ENCODE measurements around the gene PARVB. TPM values are rescaled to one million over a fixed set of nuclear protein-coding genes. Genes with fewer than 3 reads are reported as not detected.

The PARVB gene
- total RNA-seq, 2 experiments from 2014 or later, result 71.4 to 71.5 TPM

DNA sequence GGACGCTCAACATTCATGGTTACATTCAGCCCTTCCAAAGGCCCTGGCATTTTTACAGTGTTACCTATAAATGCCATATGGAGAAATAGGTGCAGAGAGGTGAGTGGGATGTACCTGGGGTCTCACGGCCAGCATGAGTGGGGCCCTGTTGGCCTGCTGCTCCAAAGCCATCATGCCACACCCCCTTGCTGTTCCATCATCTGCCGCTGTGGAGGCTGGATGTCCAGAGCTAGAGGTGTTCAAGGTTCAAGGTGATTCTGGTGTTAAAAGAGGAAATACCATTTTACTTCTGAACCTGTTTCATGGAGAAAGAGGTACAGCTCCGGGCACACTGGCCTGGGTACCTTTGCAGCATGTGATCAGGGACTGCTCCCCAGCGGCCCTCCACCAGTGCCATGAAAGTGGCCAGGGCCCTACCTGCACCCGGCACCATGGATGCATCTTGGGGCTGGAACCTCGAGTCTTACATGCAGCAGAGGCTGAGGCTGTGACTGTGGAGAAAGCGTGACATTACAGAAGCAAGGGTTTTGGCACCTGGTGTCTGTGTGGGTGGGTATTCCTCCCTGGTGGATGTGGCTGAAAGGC is 68.6 kb downstream of the PARVB start:
- Mint-ChIP-seq H3K9me3 (no peaks in the 10 kb centered on the region), H3K27ac (no peak overlapping the region), H3K36me3 (peaks cover 2% of the 10 kb centered on the region), H3K27me3 (no peaks in the 10 kb centered on the region), H3K4me3 (no peak overlapping the region), H3K4me1 (peaks cover 13% of the 10 kb centered on the region)
- no peak for DNase-seq

GRCh38 chr22:44093791-44094190 is 69.7 kb downstream of the PARVB start:
- H3K27ac Mint-ChIP-seq, result no peak overlapping the region
- H3K9me3 Mint-ChIP-seq, result no peaks in the 10 kb centered on the region
- H3K4me1 Mint-ChIP-seq, result peaks cover 13% of the 10 kb centered on the region
- H3K27me3 Mint-ChIP-seq, result no peaks in the 10 kb centered on the region
- peaks cover 2% of the 10 kb centered on the region for H3K36me3 Mint-ChIP-seq
- no peak overlapping the region for H3K4me3 Mint-ChIP-seq
- no peak for DNase-seq

DNA sequence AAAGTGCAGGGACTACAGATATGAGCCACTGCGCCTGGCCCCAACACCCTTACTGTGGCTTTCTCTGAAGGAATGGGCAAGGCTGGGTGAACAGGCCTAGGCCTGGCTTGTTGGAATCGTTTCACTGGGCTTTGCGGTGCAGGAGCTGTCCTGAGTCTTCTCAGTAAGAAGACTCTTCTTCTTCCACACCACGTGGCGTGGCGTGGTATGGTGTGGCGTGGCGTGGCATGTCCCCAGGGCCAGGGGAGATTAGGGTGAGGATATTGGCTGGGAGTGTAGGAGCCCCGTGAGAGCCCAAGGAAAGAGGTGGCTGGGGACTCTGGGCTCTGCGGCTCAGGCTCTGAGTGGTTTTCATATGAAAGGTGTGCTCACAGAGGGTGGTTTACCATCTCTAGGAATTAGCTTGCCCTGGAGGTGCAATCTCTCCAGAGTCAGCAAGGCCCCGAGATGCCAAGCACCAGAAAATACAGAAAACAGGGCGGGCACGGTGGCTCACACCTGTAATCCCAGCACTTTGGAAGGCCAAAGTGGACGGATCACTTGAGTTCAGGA is 70.7 kb downstream of the PARVB start:
- Mint-ChIP-seq H3K4me1 (peaks cover 13% of the 10 kb centered on the region), H3K9me3 (no peaks in the 10 kb centered on the region), H3K4me3 (no peak overlapping the region), H3K36me3 (peaks cover 2% of the 10 kb centered on the region), H3K27ac (no peak overlapping the region), H3K27me3 (no peaks in the 10 kb centered on the region)
- DNase-seq, result no peak

- no peak overlapping the region for H3K27ac Mint-ChIP-seq
- H3K9me3 Mint-ChIP-seq, result no peaks in the 10 kb centered on the region
- H3K4me3 Mint-ChIP-seq, result no peak overlapping the region
- no peaks in the 10 kb centered on the region for H3K4me1 Mint-ChIP-seq
- H3K36me3 Mint-ChIP-seq, result peaks cover 2% of the 10 kb centered on the region
- no peaks in the 10 kb centered on the region for H3K27me3 Mint-ChIP-seq
- no peak for DNase-seq
Observed at GRCh38 chr22:44096736-44097135, 72.6 kb downstream of the PARVB start.

- Mint-ChIP-seq H3K27ac (no peak overlapping the region), H3K4me1 (no peaks in the 10 kb centered on the region), H3K27me3 (no peaks in the 10 kb centered on the region), H3K36me3 (peaks cover 6% of the 10 kb centered on the region), H3K4me3 (no peak overlapping the region), H3K9me3 (no peaks in the 10 kb centered on the region)
- no peak for DNase-seq
Observed at GRCh38 chr22:44097263-44098020, 73.3 kb downstream of the PARVB start.

DNA sequence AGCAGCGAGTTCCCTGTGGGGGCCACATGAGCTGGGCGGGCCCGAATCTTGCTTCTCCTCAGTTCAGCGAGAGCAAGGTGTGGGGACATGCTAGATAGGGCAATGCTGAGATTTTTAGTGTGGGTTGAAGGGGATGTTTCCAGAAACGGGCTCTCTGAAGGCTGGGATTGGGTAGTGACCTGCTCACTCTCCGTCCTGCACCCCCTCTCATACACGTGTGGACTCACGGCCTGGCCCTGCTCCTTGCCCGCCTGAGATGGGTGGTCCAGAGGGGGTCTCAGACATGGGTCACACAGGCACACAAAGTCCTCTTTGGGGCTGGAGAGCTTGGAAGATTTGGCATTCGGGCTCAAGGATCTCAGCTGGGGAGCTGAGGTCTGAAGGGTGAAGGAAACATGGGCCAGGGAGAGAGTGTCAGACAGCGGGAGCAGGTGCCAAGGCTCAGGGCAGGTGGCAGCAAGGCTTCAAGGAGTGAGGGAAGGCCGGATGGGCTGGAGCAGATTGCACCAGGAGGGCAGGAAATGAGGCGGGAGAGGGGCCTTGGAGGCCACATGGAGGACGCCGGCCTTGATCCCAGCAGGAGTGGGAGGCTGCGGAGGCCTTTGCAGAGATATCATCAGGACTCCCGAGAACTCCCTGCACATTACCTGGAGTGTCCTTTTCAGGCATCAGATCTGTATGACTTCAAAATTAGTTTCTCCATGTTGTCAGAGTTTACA is 74.1 kb downstream of the PARVB start:
- Mint-ChIP-seq H3K27ac (no peak overlapping the region), H3K27me3 (no peaks in the 10 kb centered on the region), H3K4me1 (no peaks in the 10 kb centered on the region), H3K4me3 (no peak overlapping the region), H3K9me3 (no peaks in the 10 kb centered on the region), H3K36me3 (peaks cover 8% of the 10 kb centered on the region)
- DNase-seq, result no peak

DNA sequence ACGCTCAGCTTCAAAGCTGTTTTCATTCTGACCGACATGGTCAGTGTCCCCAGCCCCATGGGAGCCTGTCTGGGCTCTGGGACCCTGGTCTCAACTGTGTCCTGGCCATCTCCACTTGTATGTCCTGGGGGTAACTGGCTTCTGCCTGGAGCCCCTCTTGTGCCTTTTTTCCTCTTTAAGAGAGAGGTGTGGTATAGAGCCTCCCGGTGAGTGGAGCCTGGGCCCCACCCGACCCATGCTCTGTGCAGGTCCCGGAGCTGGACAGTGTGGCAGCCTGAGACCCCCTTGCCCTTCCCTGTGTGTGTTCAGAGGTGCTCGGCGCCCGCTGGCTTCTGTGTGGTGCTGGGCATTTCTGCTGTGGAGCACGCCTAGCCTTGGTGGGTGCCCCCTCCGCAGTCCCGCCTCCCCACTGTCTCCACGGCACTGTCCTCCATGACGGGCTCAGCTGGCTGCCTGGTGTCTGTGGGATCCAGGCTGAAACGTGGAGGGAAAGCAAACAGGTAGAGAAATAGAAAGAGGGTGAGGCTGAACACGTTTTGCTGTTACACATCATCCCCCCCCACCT is 74.9 kb downstream of the PARVB start:
- DNase-seq, result no peak
- Mint-ChIP-seq H3K4me3 (no peak overlapping the region), H3K27me3 (no peaks in the 10 kb centered on the region), H3K9me3 (no peaks in the 10 kb centered on the region), H3K27ac (no peak overlapping the region), H3K36me3 (peaks cover 9% of the 10 kb centered on the region), H3K4me1 (no peaks in the 10 kb centered on the region)

GRCh38 chr22:44099696-44100095 is 75.6 kb downstream of the PARVB start:
- Mint-ChIP-seq H3K9me3 (no peaks in the 10 kb centered on the region), H3K36me3 (peaks cover 9% of the 10 kb centered on the region), H3K27me3 (no peaks in the 10 kb centered on the region), H3K27ac (no peak overlapping the region), H3K4me1 (no peaks in the 10 kb centered on the region), H3K4me3 (no peak overlapping the region)
- no peak for DNase-seq

DNA sequence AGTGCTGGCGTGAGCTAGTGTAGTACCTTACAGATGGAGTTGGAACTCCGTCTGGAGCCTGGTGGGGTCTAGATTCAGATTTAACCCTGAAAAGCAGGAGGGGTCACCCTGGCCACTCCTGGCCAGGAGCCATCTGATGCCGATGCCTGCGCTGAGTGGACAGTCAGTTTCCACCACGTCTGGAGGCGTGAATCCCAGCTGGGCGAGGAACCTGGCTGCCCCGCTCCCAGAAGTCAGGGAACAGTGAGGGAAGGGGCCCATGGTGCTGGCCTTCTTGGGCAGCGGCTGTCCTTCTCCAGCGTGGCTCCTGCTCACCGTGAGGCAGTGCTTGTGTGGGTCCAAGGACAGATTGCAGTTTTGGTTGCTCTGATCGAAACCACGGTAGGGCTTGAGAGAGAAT is 76.3 kb downstream of the PARVB start:
- H3K27ac Mint-ChIP-seq, result no peak overlapping the region
- DNase-seq, result no peak
- no peaks in the 10 kb centered on the region for H3K27me3 Mint-ChIP-seq
- H3K4me3 Mint-ChIP-seq, result no peak overlapping the region
- H3K9me3 Mint-ChIP-seq, result no peaks in the 10 kb centered on the region
- H3K4me1 Mint-ChIP-seq, result no peaks in the 10 kb centered on the region
- peaks cover 9% of the 10 kb centered on the region for H3K36me3 Mint-ChIP-seq

GRCh38 chr22:44102121-44102520 is 78.0 kb downstream of the PARVB start:
- no peaks in the 10 kb centered on the region for H3K4me1 Mint-ChIP-seq
- H3K4me3 Mint-ChIP-seq, result no peak overlapping the region
- H3K27ac Mint-ChIP-seq, result no peak overlapping the region
- DNase-seq, result no peak
- peaks cover 12% of the 10 kb centered on the region for H3K36me3 Mint-ChIP-seq
- no peaks in the 10 kb centered on the region for H3K9me3 Mint-ChIP-seq
- no peaks in the 10 kb centered on the region for H3K27me3 Mint-ChIP-seq

- Mint-ChIP-seq H3K36me3 (peaks cover 12% of the 10 kb centered on the region), H3K4me1 (no peaks in the 10 kb centered on the region), H3K9me3 (no peaks in the 10 kb centered on the region), H3K27me3 (no peaks in the 10 kb centered on the region), H3K27ac (no peak overlapping the region), H3K4me3 (no peak overlapping the region)
- DNase-seq, result no peak
Observed at GRCh38 chr22:44102856-44103255, 78.8 kb downstream of the PARVB start.

DNA sequence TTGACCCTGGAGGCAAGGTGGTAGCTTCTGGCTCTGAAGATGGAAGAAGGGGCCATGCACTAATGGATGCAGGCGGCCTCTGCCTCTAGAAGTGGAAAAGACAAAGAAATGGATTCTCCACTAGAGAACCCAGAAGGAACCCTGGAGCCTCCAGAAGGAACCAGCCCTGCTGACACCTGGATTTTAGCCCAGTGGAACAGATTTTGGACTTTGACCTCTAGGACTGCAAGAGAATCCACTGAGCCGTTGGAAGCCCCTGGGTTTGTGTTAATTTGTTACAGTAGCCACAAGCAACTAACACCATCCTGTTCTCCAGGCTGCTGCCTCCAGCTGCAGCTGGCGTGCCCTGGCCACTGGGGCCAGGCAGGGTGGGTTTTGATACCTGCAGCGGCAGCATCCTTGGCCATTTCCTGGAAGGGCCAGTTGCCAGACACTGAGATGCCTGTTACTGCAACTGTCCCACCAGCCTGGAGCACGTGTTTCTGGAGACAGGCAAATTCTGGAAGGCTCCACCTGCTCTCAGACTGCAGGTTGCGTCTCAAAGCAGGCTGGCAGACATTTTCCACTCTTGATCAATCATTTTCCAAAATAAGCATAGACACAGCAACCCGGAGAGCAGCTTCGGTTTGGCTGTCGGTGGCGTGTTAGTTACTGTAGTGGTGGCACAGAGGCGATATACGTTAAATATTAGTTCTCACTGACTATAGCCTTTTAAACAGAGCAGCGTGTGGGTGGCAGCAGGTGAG is 79.8 kb downstream of the PARVB start:
- Mint-ChIP-seq H3K27me3 (no peaks in the 10 kb centered on the region), H3K4me3 (no peak overlapping the region), H3K9me3 (no peaks in the 10 kb centered on the region), H3K27ac (no peak overlapping the region), H3K4me1 (no peaks in the 10 kb centered on the region), H3K36me3 (peaks cover 12% of the 10 kb centered on the region)
- no peak for DNase-seq

GRCh38 chr22:44107340-44107739 is 83.2 kb downstream of the PARVB start:
- Mint-ChIP-seq H3K9me3 (no peaks in the 10 kb centered on the region), H3K27ac (no peak overlapping the region), H3K4me1 (no peaks in the 10 kb centered on the region), H3K4me3 (no peak overlapping the region), H3K36me3 (peaks cover 8% of the 10 kb centered on the region), H3K27me3 (no peaks in the 10 kb centered on the region)
- no peak for DNase-seq

GRCh38 chr22:44108076-44108475 is 84.0 kb downstream of the PARVB start:
- Mint-ChIP-seq H3K4me3 (no peak overlapping the region), H3K27me3 (no peaks in the 10 kb centered on the region), H3K27ac (no peak overlapping the region), H3K36me3 (peaks cover 5% of the 10 kb centered on the region), H3K9me3 (no peaks in the 10 kb centered on the region), H3K4me1 (no peaks in the 10 kb centered on the region)
- no peak for DNase-seq

Measured in activated naive CD8-positive, alpha-beta T cell treated with anti-CD3 and anti-CD28 coated beads for 36 hours (primary cell).